ENCODE data around the gene CDK10. TPM values are rescaled to one million over a fixed set of nuclear protein-coding genes. Genes with fewer than 3 reads are reported as not detected.

The CDK10 gene
- total RNA-seq, 4 donors from 2014 or later = 15.0 to 38.4 (median 29.0) TPM

GRCh38 chr16:89732142-89732917, 45.8 kb downstream of the CDK10 start:
- no peak for TF ChIP-seq CTCF (IDR thresholded peaks at IDR 0.05; ENCODE audit: low read depth)

- TF ChIP-seq CTCF (IDR thresholded peaks at IDR 0.05; ENCODE audit: low read depth) = no peak
Measured at GRCh38 chr16:89732918-89733242, 46.4 kb downstream of the CDK10 start.

GRCh38 chr16:89733322-89733721, 46.8 kb downstream of the CDK10 start:
- no peak for TF ChIP-seq CTCF (IDR thresholded peaks at IDR 0.05; ENCODE audit: low read depth)

GRCh38 chr16:89733792-89734191, 47.3 kb downstream of the CDK10 start:
- TF ChIP-seq CTCF (IDR thresholded peaks at IDR 0.05; ENCODE audit: low read depth) = no peak

- TF ChIP-seq CTCF (IDR thresholded peaks at IDR 0.05; ENCODE audit: low read depth) = no peak
Measured at GRCh38 chr16:89736554-89736953, 50.1 kb downstream of the CDK10 start.

- TF ChIP-seq CTCF (IDR thresholded peaks at IDR 0.05; ENCODE audit: low read depth) = no peak
Measured at GRCh38 chr16:89737341-89738071, 51.0 kb downstream of the CDK10 start.

- TF ChIP-seq CTCF (IDR thresholded peaks at IDR 0.05; ENCODE audit: low read depth) = no peak
Measured at GRCh38 chr16:89738072-89738377, 51.5 kb downstream of the CDK10 start.
